Loucy (cell line): Measurements from ENCODE around the gene ZNF804A.

ENCODE experiments used
- H2AFZ ChIP-seq: fragments of 200-600 bp; sonication (generic); 2 replicates; pipeline ENCODE4 v1.6.0; 2016; ENCODE audit warnings: antibody characterized with exemption, mild to moderate bottlenecking, low read length, moderate library complexity
- H3F3A ChIP-seq: fragments of 200-600 bp; 2 replicates; pipeline ENCODE4 v1.6.0; 2016; ENCODE audit warnings: antibody characterized with exemption, low read depth, mild to moderate bottlenecking
- H3K27me3 ChIP-seq: fragments of 200-600 bp; sonication (generic); 2 replicates; pipeline ENCODE4 v1.6.1; 2014; ENCODE audit warnings: low read length, mild to moderate bottlenecking; ENCODE audit not compliant: insufficient read depth, poor library complexity, severe bottlenecking
- H3K36me3 ChIP-seq: fragments of 200-600 bp; sonication (generic); 2 replicates; pipeline ENCODE4 v1.6.1; 2016; ENCODE audit warnings: low read length; ENCODE audit not compliant: insufficient read depth
- H3K4me1 ChIP-seq: fragments of 200-600 bp; sonication (generic); 2 replicates; pipeline ENCODE4 v1.5.1; 2014; ENCODE audit warnings: low read length, mild to moderate bottlenecking; ENCODE audit not compliant: insufficient read depth, poor library complexity, severe bottlenecking
- H3K4me2 ChIP-seq: fragments of 200-600 bp; sonication (generic); 2 replicates; pipeline ENCODE4 v1.6.0; 2014; ENCODE audit warnings: antibody characterized with exemption, low read length, low read depth, mild to moderate bottlenecking; ENCODE audit not compliant: poor library complexity, severe bottlenecking
- H3K4me3 ChIP-seq: fragments of 200-600 bp; sonication (generic); 2 replicates; pipeline ENCODE4 v1.5.1; 2014; ENCODE audit warnings: low read length, mild to moderate bottlenecking, mixed read lengths; ENCODE audit not compliant: poor library complexity, severe bottlenecking
- H3K79me2 ChIP-seq: fragments of 200-600 bp; sonication (generic); 2 replicates; pipeline ENCODE4 v1.6.1; 2014; ENCODE audit warnings: low read length; ENCODE audit not compliant: insufficient read depth
- H3K9ac ChIP-seq: fragments of 200-600 bp; sonication (generic); 2 replicates; pipeline ENCODE4 v1.6.0; 2014; ENCODE audit warnings: mild to moderate bottlenecking, low read depth, low read length, moderate library complexity; ENCODE audit not compliant: poor library complexity, severe bottlenecking
- H3K9me2 ChIP-seq: fragments of 200-600 bp; sonication (generic); replicated peaks from 2 replicates; pipeline ENCODE4 v1.6.1; 2016; ENCODE audit warnings: low read depth, low read length, mixed read lengths
- H3K9me3 ChIP-seq: fragments of 200-600 bp; sonication (generic); 2 replicates; pipeline ENCODE4 v1.6.1; 2014; ENCODE audit warnings: mild to moderate bottlenecking, antibody characterized with exemption, low read length, low read depth; ENCODE audit not compliant: insufficient read depth
- H4K20me1 ChIP-seq: fragments of 200-600 bp; sonication (generic); 2 replicates; pipeline ENCODE4 v1.6.0; 2014; ENCODE audit warnings: antibody characterized with exemption, low read length, mild to moderate bottlenecking; ENCODE audit not compliant: insufficient read depth, poor library complexity, severe bottlenecking
- EZH2phosphoT487 ChIP-seq: fragments of 200-600 bp; IDR thresholded peaks from 2 replicates; pipeline ENCODE4 v1.6.1; 2018; ENCODE audit warnings: antibody characterized with exemption, mild to moderate bottlenecking, moderate library complexity, borderline replicate concordance
- TF ChIP-seq, protein P1 (sequence below): fragments of 200-600 bp; sonication (generic); conservative IDR thresholded peaks from 2 replicates; pipeline ENCODE4 v1.5.1; 2014; ENCODE audit warnings: mild to moderate bottlenecking, antibody characterized with exemption, low read length

The ZNF804A gene

GRCh38 chr2:184683911-184684310, 85.6 kb downstream of the ZNF804A start:
- Histone ChIP-seq H3K4me2 (no peak overlapping the region), H3K9me2 (no peaks in the 10 kb centered on the region), H3K9me3 (no peaks in the 10 kb centered on the region), H2AFZ (no peak overlapping the region), H3F3A (no peaks in the 10 kb centered on the region), H3K79me2 (no peaks in the 10 kb centered on the region), H3K9ac (no peak overlapping the region), H4K20me1 (no peaks in the 10 kb centered on the region), H3K4me3 (no peak overlapping the region), H3K36me3 (no peaks in the 10 kb centered on the region), H3K27me3 (no peaks in the 10 kb centered on the region), H3K4me1 (no peaks in the 10 kb centered on the region)
- TF ChIP-seq, protein P1, sequence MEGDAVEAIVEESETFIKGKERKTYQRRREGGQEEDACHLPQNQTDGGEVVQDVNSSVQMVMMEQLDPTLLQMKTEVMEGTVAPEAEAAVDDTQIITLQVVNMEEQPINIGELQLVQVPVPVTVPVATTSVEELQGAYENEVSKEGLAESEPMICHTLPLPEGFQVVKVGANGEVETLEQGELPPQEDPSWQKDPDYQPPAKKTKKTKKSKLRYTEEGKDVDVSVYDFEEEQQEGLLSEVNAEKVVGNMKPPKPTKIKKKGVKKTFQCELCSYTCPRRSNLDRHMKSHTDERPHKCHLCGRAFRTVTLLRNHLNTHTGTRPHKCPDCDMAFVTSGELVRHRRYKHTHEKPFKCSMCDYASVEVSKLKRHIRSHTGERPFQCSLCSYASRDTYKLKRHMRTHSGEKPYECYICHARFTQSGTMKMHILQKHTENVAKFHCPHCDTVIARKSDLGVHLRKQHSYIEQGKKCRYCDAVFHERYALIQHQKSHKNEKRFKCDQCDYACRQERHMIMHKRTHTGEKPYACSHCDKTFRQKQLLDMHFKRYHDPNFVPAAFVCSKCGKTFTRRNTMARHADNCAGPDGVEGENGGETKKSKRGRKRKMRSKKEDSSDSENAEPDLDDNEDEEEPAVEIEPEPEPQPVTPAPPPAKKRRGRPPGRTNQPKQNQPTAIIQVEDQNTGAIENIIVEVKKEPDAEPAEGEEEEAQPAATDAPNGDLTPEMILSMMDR = no peak
- no peak for TF ChIP-seq EZH2phosphoT487

- Histone ChIP-seq H3K4me1 (no peaks in the 10 kb centered on the region), H3K4me3 (no peak overlapping the region), H3K79me2 (no peaks in the 10 kb centered on the region), H3K27me3 (no peaks in the 10 kb centered on the region), H3F3A (no peaks in the 10 kb centered on the region), H4K20me1 (no peaks in the 10 kb centered on the region), H3K9me3 (no peaks in the 10 kb centered on the region), H3K9me2 (no peaks in the 10 kb centered on the region), H3K36me3 (no peaks in the 10 kb centered on the region), H3K9ac (no peak overlapping the region), H3K4me2 (no peak overlapping the region), H2AFZ (no peak overlapping the region)
- TF ChIP-seq, protein P1 = no peak
- no peak for TF ChIP-seq EZH2phosphoT487
Measured at GRCh38 chr2:184685999-184686841, 87.9 kb downstream of the ZNF804A start.

DNA sequence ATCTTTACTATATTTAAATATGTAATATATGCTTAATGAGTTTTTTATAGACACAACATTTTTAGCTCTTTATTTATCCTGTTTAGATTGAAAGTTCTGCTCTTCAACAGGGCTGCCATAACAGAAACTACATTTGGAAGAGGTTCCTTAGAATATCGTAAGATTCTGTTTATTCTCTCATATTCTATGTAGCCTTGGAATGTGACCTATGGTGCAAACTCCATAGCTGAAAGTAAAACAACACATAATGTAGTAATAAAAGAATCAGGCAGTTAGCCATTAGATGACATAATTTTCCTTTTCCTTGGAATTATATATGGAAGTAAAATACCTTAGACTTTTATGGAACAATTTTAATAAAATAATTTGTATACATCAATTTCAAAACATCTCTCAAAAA, 91.3 kb downstream of the ZNF804A start:
- H3K36me3 ChIP-seq = no peaks in the 10 kb centered on the region
- no peak overlapping the region for H3K4me3 ChIP-seq
- no peak for TF ChIP-seq EZH2phosphoT487
- TF ChIP-seq, protein P1 = no peak
- no peak overlapping the region for H3K9ac ChIP-seq
- H2AFZ ChIP-seq = no peak overlapping the region
- H3K27me3 ChIP-seq = no peaks in the 10 kb centered on the region
- H3F3A ChIP-seq = no peaks in the 10 kb centered on the region
- H3K4me1 ChIP-seq = no peaks in the 10 kb centered on the region
- H3K9me2 ChIP-seq = no peaks in the 10 kb centered on the region
- no peak overlapping the region for H3K4me2 ChIP-seq
- H3K79me2 ChIP-seq = no peaks in the 10 kb centered on the region
- no peaks in the 10 kb centered on the region for H4K20me1 ChIP-seq
- no peaks in the 10 kb centered on the region for H3K9me3 ChIP-seq
